Caco-2 (cell line): ENCODE measurements around the gene PSMC1. TPM values are rescaled to one million over a fixed set of nuclear protein-coding genes. Genes with fewer than 3 reads are reported as not detected.
"Not testable (repeated sequence)": the region's sequence is repeated elsewhere in the genome, so short reads cannot be mapped to it uniquely, and the experiment has no call there.

Experiments
- BruUV-seq: library from RNA; stranded (reverse); fragments of 400-500 nt; replicated peaks from 2 replicates; lab custom pipeline; 2021; lab: Mats Ljungman, UMichigan
- CTCF ChIA-PET: fragments of 300-600 bp; sonication (Branson Sonifier 250); formaldehyde crosslinking; loops from one replicate; lab custom pipeline; 2022; ENCODE audit warnings: antibody characterized with exemption; lab: Charles Lee
- POLR2A ChIA-PET: fragments of 300-600 bp; sonication (Branson Sonifier 250); formaldehyde crosslinking; loops from one replicate; lab custom pipeline; 2022; ENCODE audit warnings: antibody characterized with exemption; lab: Charles Lee
- DNase-seq, 2 experiments: peaks; one replicate each; pipeline versions ENCODE4 v3.0.0 to v3.0.0-alpha.2; 2020 to 2022
- H3K27me3 ChIP-seq: replicated peaks from 2 replicates; pipeline ENCODE4 v1.6.0; 2011; ENCODE audit warnings: low read length; ENCODE audit not compliant: control insufficient read depth, insufficient read depth
- H3K36me3 ChIP-seq: 2 replicates; pipeline ENCODE4 v1.5.1; 2011; ENCODE audit warnings: low read length; ENCODE audit not compliant: control insufficient read depth, insufficient read depth
- H3K4me1 ChIP-seq: fragments of 250-450 bp; sonication (Bioruptor Pico); 2 replicates; pipeline ENCODE4 v1.5.1; 2020; ENCODE audit warnings: mild to moderate bottlenecking
- H3K4me3 ChIP-seq: 2 replicates; pipeline ENCODE4 v1.5.1; 2011; ENCODE audit warnings: low read depth, mild to moderate bottlenecking, control low read depth, low read length
- H3K9me3 ChIP-seq: fragments of 250-450 bp; sonication (Bioruptor Pico); 2 replicates; pipeline ENCODE4 v1.5.1; 2020; ENCODE audit warnings: mild to moderate bottlenecking, moderate library complexity
- H3K27ac Mint-ChIP-seq: one replicate; pipeline ENCODE4 v1.8.0; 2022; ENCODE audit warnings: mixed read lengths; ENCODE audit not compliant: unreplicated experiment
- H3K27me3 Mint-ChIP-seq: one replicate; pipeline ENCODE4 v1.8.0; 2022; ENCODE audit warnings: mixed read lengths; ENCODE audit not compliant: insufficient read depth, unreplicated experiment
- H3K36me3 Mint-ChIP-seq: one replicate; pipeline ENCODE4 v1.8.0; 2022; ENCODE audit warnings: mild to moderate bottlenecking, mixed read lengths; ENCODE audit not compliant: insufficient read depth, unreplicated experiment
- H3K4me1 Mint-ChIP-seq: one replicate; pipeline ENCODE4 v1.8.0; 2022; ENCODE audit warnings: low read depth, mixed read lengths; ENCODE audit not compliant: unreplicated experiment
- H3K4me3 Mint-ChIP-seq: one replicate; pipeline ENCODE4 v1.8.0; 2022; ENCODE audit warnings: mild to moderate bottlenecking, moderate library complexity, mixed read lengths; ENCODE audit not compliant: unreplicated experiment
- H3K9me3 Mint-ChIP-seq: one replicate; pipeline ENCODE4 v1.8.0; 2022; ENCODE audit warnings: mixed read lengths; ENCODE audit not compliant: unreplicated experiment
- intact Hi-C: fragments of 100-400 bp; cut with micrococcal nuclease; formaldehyde crosslinking; loops from one replicate; pipeline ENCODE4 v1.10.0; 2022; ENCODE audit not compliant: unreplicated experiment
- total RNA-seq: library from RNA; stranded (reverse); gene quantifications from 2 replicates; pipeline ENCODE4 v1.2.3, GENCODE V29; 2022
- TF ChIP-seq, protein P1 (sequence below), 2 experiments: fragments of 200-600 bp in 1 of 2; IDR thresholded peaks; 1 replicate in 1 of 2; 2 replicates in 1 of 2; pipeline versions ENCODE4 v1.5.1 to v1.8.0; 2011 to 2022; ENCODE audit warnings: antibody characterized with exemption in 1 of 2, control low read depth in 1 of 2, inconsistent platforms in 1 of 2, low read depth in 1 of 2, low read length in 1 of 2, mild to moderate bottlenecking in 1 of 2, moderate library complexity in 1 of 2; ENCODE audit not compliant: insufficient read depth in 1 of 2, severe bottlenecking in 1 of 2, unreplicated experiment in 1 of 2

Gene PSMC1
- total RNA-seq, 1 experiment from 2014 or later: 101 TPM

DNA sequence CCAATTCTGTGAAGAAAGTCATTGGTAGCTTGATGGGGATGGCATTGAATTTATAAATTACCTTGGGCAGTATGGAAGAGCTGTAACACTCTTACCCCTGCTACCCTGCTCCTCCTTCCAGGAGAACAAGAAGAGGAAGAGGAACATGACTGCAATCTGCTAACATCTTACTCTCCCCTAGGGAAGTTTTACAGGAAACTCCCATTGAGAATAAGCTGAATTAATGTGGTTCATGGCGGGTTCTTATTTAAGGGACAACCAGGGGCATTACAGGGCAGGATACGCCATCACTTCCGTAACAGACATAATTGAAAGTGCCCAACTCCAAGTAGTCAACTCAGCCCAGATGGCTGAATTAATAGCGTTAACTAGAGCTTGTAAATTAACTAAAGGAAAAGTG, 9.4 kb upstream of the PSMC1 start:
- no peaks in the 10 kb centered on the region for H3K9me3 Mint-ChIP-seq
- no peak for DNase-seq
- no TSS peak for BruUV-seq
- CTCF ChIA-PET: interaction anchor here (1.0 kb wide), 1 partner anchor 9 kb away, joined by 3 read pairs; no protein-coding TSS in a partner anchor
- Histone ChIP-seq H3K4me3 (no peak overlapping the region), H3K36me3 (no peaks in the 10 kb centered on the region), H3K27me3 (no peaks in the 10 kb centered on the region), H3K9me3 (no peaks in the 10 kb centered on the region), H3K4me1 (no peaks in the 10 kb centered on the region)
- intact Hi-C loops: no loop called here
- H3K4me3 Mint-ChIP-seq: no peak overlapping the region
- POLR2A ChIA-PET: no interaction called here
- H3K27ac Mint-ChIP-seq: no peak overlapping the region
- TF ChIP-seq, protein P1, sequence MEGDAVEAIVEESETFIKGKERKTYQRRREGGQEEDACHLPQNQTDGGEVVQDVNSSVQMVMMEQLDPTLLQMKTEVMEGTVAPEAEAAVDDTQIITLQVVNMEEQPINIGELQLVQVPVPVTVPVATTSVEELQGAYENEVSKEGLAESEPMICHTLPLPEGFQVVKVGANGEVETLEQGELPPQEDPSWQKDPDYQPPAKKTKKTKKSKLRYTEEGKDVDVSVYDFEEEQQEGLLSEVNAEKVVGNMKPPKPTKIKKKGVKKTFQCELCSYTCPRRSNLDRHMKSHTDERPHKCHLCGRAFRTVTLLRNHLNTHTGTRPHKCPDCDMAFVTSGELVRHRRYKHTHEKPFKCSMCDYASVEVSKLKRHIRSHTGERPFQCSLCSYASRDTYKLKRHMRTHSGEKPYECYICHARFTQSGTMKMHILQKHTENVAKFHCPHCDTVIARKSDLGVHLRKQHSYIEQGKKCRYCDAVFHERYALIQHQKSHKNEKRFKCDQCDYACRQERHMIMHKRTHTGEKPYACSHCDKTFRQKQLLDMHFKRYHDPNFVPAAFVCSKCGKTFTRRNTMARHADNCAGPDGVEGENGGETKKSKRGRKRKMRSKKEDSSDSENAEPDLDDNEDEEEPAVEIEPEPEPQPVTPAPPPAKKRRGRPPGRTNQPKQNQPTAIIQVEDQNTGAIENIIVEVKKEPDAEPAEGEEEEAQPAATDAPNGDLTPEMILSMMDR (IDR thresholded peaks at IDR 0.05; ENCODE audit: insufficient read depth in 1 of 2, low read depth in 1 of 2, low read length in 1 of 2, severe bottlenecking in 1 of 2, unreplicated experiment in 1 of 2): no peak
- no peaks in the 10 kb centered on the region for H3K27me3 Mint-ChIP-seq
- no peaks in the 10 kb centered on the region for H3K36me3 Mint-ChIP-seq
- no peaks in the 10 kb centered on the region for H3K4me1 Mint-ChIP-seq

DNA sequence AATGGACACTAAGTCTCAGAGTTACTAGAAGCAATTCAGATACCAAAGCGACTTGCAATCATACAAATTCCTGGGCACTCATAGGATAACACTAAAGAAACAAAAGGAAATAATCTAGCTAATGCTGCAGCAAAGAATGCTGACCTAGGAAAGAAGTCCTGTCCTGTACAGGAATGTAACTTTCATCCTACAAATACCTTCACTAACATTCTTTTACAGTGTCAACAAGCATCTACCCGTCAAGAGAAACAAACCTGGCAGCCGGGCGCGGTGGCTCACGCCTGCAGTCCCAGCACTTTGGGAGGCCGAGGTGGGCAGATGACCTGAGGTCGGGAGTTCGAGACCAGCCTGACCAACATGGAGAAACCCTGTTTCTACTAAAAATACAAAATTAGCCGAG, 8.9 kb upstream of the PSMC1 start:
- H3K27ac Mint-ChIP-seq, intact Hi-C loops, H3K27me3 ChIP-seq, H3K4me3 ChIP-seq, H3K36me3 Mint-ChIP-seq, H3K4me3 Mint-ChIP-seq, H3K4me1 ChIP-seq, BruUV-seq, POLR2A ChIA-PET, H3K36me3 ChIP-seq, H3K4me1 Mint-ChIP-seq, H3K9me3 ChIP-seq, H3K27me3 Mint-ChIP-seq, H3K9me3 Mint-ChIP-seq: not testable (repeated sequence)
- CTCF ChIA-PET: interaction anchor here (1.0 kb wide), 1 partner anchor 8 kb away, joined by 3 read pairs; no protein-coding TSS in a partner anchor
- peak in 1 of 2 experiments; percentile 13 for DNase-seq

DNA sequence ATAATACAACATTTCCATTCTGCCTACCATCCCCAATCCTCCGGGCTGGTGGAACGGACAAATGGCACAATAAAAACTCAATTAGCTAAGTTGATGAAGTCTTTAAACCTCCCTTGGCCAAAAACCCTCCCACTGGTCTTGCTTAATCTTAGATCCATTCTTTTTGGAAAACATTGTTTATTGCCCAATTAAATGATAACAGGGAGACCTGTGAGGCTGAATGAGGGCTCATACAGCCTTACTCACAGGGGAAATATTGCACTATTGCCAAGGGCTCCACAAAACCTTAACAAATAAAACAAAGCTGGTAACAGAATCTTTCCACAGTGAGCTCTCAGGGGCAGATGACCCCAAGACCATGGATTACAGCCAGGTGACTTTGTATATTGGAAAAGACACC, 7.8 kb upstream of the PSMC1 start:
- H3K9me3 ChIP-seq: no peaks in the 10 kb centered on the region
- Mint-ChIP-seq H3K27me3 (no peaks in the 10 kb centered on the region), H3K4me3 (no peak overlapping the region), H3K36me3 (no peaks in the 10 kb centered on the region), H3K4me1 (no peaks in the 10 kb centered on the region), H3K27ac (no peak overlapping the region), H3K9me3 (no peaks in the 10 kb centered on the region)
- H3K4me3 ChIP-seq: no peak overlapping the region
- H3K4me1 ChIP-seq: no peaks in the 10 kb centered on the region
- ChIA-PET CTCF (no interaction called here), POLR2A (no interaction called here)
- TF ChIP-seq, protein P1 (IDR thresholded peaks at IDR 0.05; ENCODE audit: insufficient read depth in 1 of 2, low read depth in 1 of 2, low read length in 1 of 2, severe bottlenecking in 1 of 2, unreplicated experiment in 1 of 2): no peak
- H3K36me3 ChIP-seq: no peaks in the 10 kb centered on the region
- BruUV-seq: no TSS peak
- DNase-seq: no peak
- intact Hi-C loops: no loop called here
- no peaks in the 10 kb centered on the region for H3K27me3 ChIP-seq

DNA sequence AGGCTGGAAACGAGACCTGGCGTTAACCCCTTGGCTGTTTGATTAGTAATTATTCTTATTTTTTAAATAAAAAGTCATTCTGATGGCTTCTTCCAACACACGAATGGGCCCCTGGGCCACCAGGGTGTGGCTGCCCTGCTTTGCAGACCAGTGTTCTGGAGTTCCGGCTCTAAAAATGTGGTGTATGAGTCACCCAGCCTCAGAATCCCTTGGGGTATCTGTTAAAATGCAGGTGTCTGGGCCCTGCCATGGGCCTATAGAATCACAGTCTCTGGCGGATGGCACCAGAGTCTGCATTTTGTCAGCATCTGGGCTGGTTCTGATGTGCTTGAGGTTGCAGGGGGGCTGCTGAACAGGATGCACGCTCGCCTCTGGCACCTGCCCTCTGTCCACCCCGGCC, 2.5 kb upstream of the PSMC1 start:
- no peaks in the 10 kb centered on the region for H3K27me3 ChIP-seq
- peaks cover 4% of the 10 kb centered on the region for H3K27me3 Mint-ChIP-seq
- POLR2A ChIA-PET: no interaction called here
- H3K4me1 ChIP-seq: no peaks in the 10 kb centered on the region
- no peaks in the 10 kb centered on the region for H3K9me3 Mint-ChIP-seq
- no peaks in the 10 kb centered on the region for H3K9me3 ChIP-seq
- H3K36me3 Mint-ChIP-seq: peaks cover 16% of the 10 kb centered on the region
- no peak overlapping the region for H3K27ac Mint-ChIP-seq
- no peak overlapping the region for H3K4me3 Mint-ChIP-seq
- H3K4me1 Mint-ChIP-seq: peaks cover 7% of the 10 kb centered on the region
- H3K4me3 ChIP-seq: no peak overlapping the region
- H3K36me3 ChIP-seq: no peaks in the 10 kb centered on the region
- TF ChIP-seq, protein P1 (IDR thresholded peaks at IDR 0.05; ENCODE audit: insufficient read depth in 1 of 2, low read depth in 1 of 2, low read length in 1 of 2, severe bottlenecking in 1 of 2, unreplicated experiment in 1 of 2): no peak
- intact Hi-C loops: no loop called here
- BruUV-seq: no TSS peak
- no peak for DNase-seq
- CTCF ChIA-PET: no interaction called here
